Measurements from ENCODE around the gene REEP1. TPM values are rescaled to one million over a fixed set of nuclear protein-coding genes. Genes with fewer than 3 reads are reported as not detected.

Gene REEP1
- total and polyA plus RNA-seq, 2 of the 8 experiments (the other 6 are each of a cell fraction or from before 2014, with no cell fraction given), result 0.74 to 1.5 TPM

- CTCF ChIA-PET (ENCODE audit: partially characterized antibody), result interaction anchor here (0.7 to 6.7 kb wide), 4 partner anchors 21 to 80 kb away, joined by 3 to 65 read pairs (median 3); no protein-coding TSS in a partner anchor
Observed at GRCh38 chr2:86301711-86302202, 35.7 kb downstream of the REEP1 start.

More at GRCh38 chr2:86301711-86302202, 35.7 kb downstream of the REEP1 start:
- Histone ChIP-seq H4K91ac (replicated peaks; ENCODE audit: insufficient read length, low read length) (no peak overlapping the region), H3K36me3 (ENCODE audit: control insufficient read depth in 2 of 4, insufficient read depth in 4 of 4, low read length in 3 of 4) (no peaks in the 10 kb centered on the region; a peak in 1 of 8 replicates), H3K9ac (replicated peaks in 1 of 4; ENCODE audit: extremely low read depth in 1 of 4, low read depth in 3 of 4, low read length in 3 of 4) (no peak overlapping the region), H2BK15ac (ENCODE audit: low read length) (no peak overlapping the region), H3K27ac (ENCODE audit: low read depth, low read length) (no peak overlapping the region), H3K9me3 (ENCODE audit: insufficient read depth in 2 of 2, low read depth in 1 of 2, low read length in 1 of 2) (no peaks in the 10 kb centered on the region), H2AK5ac (ENCODE audit: low read depth, low read length) (no peak overlapping the region), H3K79me2 (ENCODE audit: control insufficient read depth in 1 of 2, insufficient read depth in 2 of 2, low read length in 2 of 2) (no peaks in the 10 kb centered on the region), H3K18ac (ENCODE audit: extremely low read depth, low read length) (no peak overlapping the region), H3K4ac (replicated peaks; ENCODE audit: insufficient read length, low read depth, low read length) (no peak overlapping the region), H3K4me3 (ENCODE audit: extremely low read depth in 1 of 4, insufficient read depth in 2 of 4, low read depth in 3 of 4, low read length in 4 of 4) (no peak overlapping the region), H3K56ac (replicated peaks; ENCODE audit: insufficient read length, low read depth, low read length) (no peak overlapping the region), H2BK5ac (ENCODE audit: low read depth, low read length) (no peak overlapping the region), H3K23me2 (ENCODE audit: low read depth, low read length) (no peaks in the 10 kb centered on the region), H2AFZ (ENCODE audit: low read length) (no peak overlapping the region; the same call in 1 of the 2 replicates), H3K4me1 (replicated peaks in 1 of 4; ENCODE audit: control insufficient read depth in 3 of 4, insufficient read depth in 4 of 4, low read length in 3 of 4) (no peaks in the 10 kb centered on the region), H3K23ac (ENCODE audit: insufficient read length) (no peak overlapping the region), H3K27me3 (replicated peaks in 1 of 4; ENCODE audit: control insufficient read depth in 3 of 4, extremely low read depth in 1 of 4, insufficient read depth in 3 of 4, low read length in 3 of 4) (no peaks in the 10 kb centered on the region), H2BK20ac (ENCODE audit: low read length) (no peak overlapping the region), H2BK120ac (replicated peaks; ENCODE audit: low read depth, low read length) (no peak overlapping the region), H4K20me1 (replicated peaks in 1 of 2; ENCODE audit: control insufficient read depth in 1 of 2, insufficient read depth in 2 of 2, low read length in 2 of 2) (no peaks in the 10 kb centered on the region), H3K14ac (ENCODE audit: insufficient read length) (no peak overlapping the region), H2BK12ac (ENCODE audit: low read depth, low read length) (no peak overlapping the region), H4K5ac (ENCODE audit: insufficient read length, low read depth, low read length) (no peak overlapping the region), H3K4me2 (ENCODE audit: insufficient read depth in 1 of 2, low read depth in 2 of 2, low read length in 2 of 2) (no peak overlapping the region), H4K8ac (ENCODE audit: extremely low read depth, insufficient read depth, low read length) (no peak overlapping the region), H3K79me1 (ENCODE audit: low read depth, low read length) (no peaks in the 10 kb centered on the region)
- WGBS, 2 experiments (ENCODE audit: extremely low coverage in 1 of 2, insufficient coverage in 1 of 2, insufficient read length in 1 of 2, insufficient replicate concordance in 2 of 2, low coverage in 1 of 2, low lambda C conversion rate in 2 of 2, missing lambda C conversion rate in 1 of 2), result 90% methylated on average over 3 of the region's 3 CpGs; no CpG with 5 or more reads in 1 of the 2 experiments
- POLR2A ChIA-PET (ENCODE audit: partially characterized antibody), result no interaction called here
- TF ChIP-seq MAFK (IDR thresholded peaks at IDR 0.05; ENCODE audit: low read depth, low read length), result peak; percentile 61
- no peak for TF ChIP-seq SP2 (IDR thresholded peaks at IDR 0.05; ENCODE audit: low read length)
- DNase-seq (ENCODE audit: low read depth in 1 of 2, low spot score in 2 of 2), result no peak
- FAIRE-seq, result no peak

All from H1 (cell line).